Measurements from ENCODE around the gene PHLDB1.

- TF ChIP-seq, protein P1, sequence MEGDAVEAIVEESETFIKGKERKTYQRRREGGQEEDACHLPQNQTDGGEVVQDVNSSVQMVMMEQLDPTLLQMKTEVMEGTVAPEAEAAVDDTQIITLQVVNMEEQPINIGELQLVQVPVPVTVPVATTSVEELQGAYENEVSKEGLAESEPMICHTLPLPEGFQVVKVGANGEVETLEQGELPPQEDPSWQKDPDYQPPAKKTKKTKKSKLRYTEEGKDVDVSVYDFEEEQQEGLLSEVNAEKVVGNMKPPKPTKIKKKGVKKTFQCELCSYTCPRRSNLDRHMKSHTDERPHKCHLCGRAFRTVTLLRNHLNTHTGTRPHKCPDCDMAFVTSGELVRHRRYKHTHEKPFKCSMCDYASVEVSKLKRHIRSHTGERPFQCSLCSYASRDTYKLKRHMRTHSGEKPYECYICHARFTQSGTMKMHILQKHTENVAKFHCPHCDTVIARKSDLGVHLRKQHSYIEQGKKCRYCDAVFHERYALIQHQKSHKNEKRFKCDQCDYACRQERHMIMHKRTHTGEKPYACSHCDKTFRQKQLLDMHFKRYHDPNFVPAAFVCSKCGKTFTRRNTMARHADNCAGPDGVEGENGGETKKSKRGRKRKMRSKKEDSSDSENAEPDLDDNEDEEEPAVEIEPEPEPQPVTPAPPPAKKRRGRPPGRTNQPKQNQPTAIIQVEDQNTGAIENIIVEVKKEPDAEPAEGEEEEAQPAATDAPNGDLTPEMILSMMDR (IDR thresholded peaks at IDR 0.05), result no peak
- TF ChIP-seq POLR2AphosphoS5 (IDR thresholded peaks at IDR 0.05; ENCODE audit: low read depth, low read length), result no peak
- no peak for TF ChIP-seq RXRA (IDR thresholded peaks at IDR 0.05; ENCODE audit: borderline replicate concordance, low read depth)
- no peak for TF ChIP-seq FOXJ3 (CRISPR knock-in tag; IDR thresholded peaks at IDR 0.05)
- TF ChIP-seq, protein P2, sequence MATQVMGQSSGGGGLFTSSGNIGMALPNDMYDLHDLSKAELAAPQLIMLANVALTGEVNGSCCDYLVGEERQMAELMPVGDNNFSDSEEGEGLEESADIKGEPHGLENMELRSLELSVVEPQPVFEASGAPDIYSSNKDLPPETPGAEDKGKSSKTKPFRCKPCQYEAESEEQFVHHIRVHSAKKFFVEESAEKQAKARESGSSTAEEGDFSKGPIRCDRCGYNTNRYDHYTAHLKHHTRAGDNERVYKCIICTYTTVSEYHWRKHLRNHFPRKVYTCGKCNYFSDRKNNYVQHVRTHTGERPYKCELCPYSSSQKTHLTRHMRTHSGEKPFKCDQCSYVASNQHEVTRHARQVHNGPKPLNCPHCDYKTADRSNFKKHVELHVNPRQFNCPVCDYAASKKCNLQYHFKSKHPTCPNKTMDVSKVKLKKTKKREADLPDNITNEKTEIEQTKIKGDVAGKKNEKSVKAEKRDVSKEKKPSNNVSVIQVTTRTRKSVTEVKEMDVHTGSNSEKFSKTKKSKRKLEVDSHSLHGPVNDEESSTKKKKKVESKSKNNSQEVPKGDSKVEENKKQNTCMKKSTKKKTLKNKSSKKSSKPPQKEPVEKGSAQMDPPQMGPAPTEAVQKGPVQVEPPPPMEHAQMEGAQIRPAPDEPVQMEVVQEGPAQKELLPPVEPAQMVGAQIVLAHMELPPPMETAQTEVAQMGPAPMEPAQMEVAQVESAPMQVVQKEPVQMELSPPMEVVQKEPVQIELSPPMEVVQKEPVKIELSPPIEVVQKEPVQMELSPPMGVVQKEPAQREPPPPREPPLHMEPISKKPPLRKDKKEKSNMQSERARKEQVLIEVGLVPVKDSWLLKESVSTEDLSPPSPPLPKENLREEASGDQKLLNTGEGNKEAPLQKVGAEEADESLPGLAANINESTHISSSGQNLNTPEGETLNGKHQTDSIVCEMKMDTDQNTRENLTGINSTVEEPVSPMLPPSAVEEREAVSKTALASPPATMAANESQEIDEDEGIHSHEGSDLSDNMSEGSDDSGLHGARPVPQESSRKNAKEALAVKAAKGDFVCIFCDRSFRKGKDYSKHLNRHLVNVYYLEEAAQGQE (IDR thresholded peaks at IDR 0.05; ENCODE audit: low read depth, low read length), result no peak
- TF ChIP-seq GABPA (IDR thresholded peaks at IDR 0.05; ENCODE audit: low read depth), result no peak
- TF ChIP-seq USF2 (IDR thresholded peaks at IDR 0.05; ENCODE audit: borderline replicate concordance, low read depth, low read length), result no peak
- no peak for TF ChIP-seq EP300 (IDR thresholded peaks at IDR 0.05; ENCODE audit: borderline replicate concordance in 1 of 2, low read depth in 1 of 2, low read length in 1 of 2)
- TF ChIP-seq RCOR1 (IDR thresholded peaks at IDR 0.05; ENCODE audit: low read length), result no peak
- TF ChIP-seq RAD21 (IDR thresholded peaks at IDR 0.05; ENCODE audit: low read length), result no peak
- TF ChIP-seq JUND (IDR thresholded peaks at IDR 0.05), result no peak
- TF ChIP-seq SIN3A (IDR thresholded peaks at IDR 0.05; ENCODE audit: borderline replicate concordance, low read depth, low read length), result no peak
- no peak for TF ChIP-seq EZH2phosphoT487 (IDR thresholded peaks at IDR 0.05; ENCODE audit: borderline replicate concordance, low read depth)
- TF ChIP-seq TCF12 (IDR thresholded peaks at IDR 0.05), result no peak
Observed at GRCh38 chr11:118703563-118704106, 96.2 kb downstream of the PHLDB1 start.

Data from SK-N-SH (cell line).